RCC 7860 (cell line): Measurements from ENCODE around the gene TH.
"Not testable (repeated sequence)": the region's sequence is repeated elsewhere in the genome, so short reads cannot be mapped to it uniquely, and the experiment has no call there.

Source experiments
- DNase-seq: peaks from one replicate; pipeline ENCODE4 v3.0.0-alpha.2; 2015; ENCODE audit warnings: low spot score
- FAIRE-seq: peaks from 2 replicates; lab custom pipeline; 2012; peaks lifted over from hg19 to GRCh38; lab: Jason Lieb, UNC

TH gene

DNA sequence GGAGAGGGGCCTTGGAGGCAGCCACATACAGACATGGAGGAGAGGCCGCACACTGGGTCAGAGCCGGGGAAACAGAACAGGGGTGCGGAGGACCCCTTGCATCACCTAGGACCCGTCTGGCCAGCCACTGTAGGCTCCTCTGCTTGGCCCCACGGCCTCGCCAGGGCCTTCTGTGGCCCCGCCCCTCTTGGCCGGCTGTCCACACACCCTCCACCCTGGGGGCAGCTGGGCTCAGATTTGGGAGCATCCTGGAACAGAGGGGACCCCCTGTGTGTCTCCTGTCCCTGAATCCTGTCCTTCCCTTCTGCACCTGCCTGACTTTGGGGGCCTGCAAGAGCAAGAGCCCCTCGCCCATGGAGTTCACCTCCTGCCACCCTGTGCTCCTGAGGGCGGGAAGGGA, 7.9 kb upstream of the TH start:
- FAIRE-seq, result no peak
- DNase-seq, result no peak

DNA sequence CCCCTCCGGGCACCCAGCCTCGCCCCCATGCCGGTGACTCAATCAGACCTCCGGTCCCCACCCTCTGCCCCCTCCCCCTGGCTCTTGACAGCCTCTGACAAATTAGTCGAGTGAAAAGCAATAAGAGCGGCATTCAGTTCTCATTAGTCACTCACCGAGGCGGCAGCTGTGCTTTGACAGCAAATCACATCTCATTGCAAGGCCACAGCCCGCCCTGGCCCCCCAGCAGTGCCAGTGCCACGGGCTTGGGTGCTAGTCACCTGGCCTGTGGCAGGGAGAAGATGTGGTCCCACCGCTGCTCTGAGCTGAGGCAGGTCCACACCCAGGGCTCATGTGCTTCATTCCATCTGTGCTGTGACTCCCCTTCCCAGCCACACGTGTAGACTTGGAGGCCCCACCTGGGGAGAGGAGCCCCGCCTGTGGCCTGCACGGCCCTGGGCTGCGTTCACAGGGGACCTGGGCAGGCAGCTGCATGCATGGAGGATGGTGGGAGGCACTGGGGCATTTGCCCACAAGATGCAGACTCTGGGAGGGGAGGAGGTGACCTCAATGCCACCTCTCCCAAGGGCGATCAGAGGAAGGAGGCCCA, 7.4 kb upstream of the TH start:
- FAIRE-seq (peak; percentile 68), DNase-seq (peak; percentile 81)

DNA sequence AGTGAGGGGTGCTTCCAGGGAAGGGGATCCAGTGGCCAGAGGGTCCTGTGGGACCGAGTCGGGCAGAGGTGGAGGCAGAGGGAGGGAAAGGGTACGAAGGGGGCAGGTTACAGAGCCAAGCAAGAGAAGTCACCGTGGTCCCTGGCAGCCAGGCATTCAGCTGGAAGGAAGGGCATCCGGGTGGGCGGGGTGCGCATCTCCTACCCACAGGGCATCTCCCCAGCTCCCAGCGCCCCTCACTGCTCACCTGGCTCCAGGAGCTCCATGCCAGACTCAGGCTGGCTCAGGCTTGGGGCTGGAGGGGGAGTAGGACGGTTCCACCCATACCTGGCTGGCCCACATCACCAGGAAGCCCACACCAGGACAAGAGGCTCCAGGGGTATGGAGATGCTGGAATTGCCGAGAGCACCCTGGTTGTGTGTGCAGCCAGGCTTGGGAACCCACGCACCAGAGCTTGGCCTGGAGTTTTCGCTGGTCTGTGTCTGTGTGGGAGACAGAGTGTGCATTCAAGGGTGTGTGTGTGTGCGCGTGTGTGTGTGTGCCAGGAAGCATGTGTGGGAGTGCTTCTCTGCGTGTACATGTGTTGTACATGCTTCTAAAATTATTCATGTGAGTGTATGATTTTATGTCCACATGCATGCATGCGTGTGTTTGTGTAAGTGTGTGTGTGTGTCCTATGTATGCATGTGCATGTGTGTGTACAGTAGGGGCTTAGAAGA, 6.6 kb upstream of the TH start:
- FAIRE-seq, DNase-seq: not testable (repeated sequence)

DNA sequence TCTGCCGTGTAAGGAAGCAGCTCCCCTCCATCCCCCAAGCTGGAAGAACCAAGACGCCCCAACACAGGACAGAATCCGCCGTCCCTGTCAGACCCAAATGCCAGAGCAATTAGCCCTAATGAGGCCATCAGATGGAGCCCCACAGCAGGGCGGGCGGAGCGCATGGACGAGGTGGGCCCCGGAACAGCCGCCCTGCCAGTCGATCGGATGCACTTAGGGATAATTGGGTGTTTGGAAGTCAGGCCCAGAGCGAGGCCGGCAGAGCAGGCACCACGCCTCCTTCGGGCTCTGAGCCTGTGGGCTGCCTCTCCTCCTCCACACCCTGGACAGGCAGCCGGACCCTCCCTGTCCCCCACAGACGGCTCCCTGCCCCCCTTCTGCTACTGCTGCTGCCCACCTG, 5.5 kb upstream of the TH start:
- DNase-seq (no peak), FAIRE-seq (no peak)

DNA sequence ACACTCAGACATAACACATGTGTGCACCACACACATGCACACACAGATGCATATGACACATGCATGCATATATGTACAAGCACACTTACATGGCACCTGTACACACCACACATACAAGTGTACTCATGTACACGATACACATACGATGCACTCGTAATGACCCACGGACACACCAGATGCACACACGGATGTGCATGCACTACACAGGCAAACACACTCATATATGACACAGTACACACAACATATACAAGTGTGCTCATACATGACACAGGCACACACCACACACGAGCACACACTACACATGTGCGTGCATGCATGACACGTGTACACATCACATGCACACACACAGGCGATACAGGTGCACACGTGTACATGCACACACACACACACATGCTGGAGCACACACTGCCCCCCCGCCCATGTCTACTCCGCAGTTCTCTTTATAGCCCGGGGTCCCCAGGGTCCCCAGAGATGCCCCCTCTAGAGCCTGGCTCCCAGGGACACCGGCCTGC, 4.8 kb upstream of the TH start:
- DNase-seq (no peak), FAIRE-seq (no peak)

DNA sequence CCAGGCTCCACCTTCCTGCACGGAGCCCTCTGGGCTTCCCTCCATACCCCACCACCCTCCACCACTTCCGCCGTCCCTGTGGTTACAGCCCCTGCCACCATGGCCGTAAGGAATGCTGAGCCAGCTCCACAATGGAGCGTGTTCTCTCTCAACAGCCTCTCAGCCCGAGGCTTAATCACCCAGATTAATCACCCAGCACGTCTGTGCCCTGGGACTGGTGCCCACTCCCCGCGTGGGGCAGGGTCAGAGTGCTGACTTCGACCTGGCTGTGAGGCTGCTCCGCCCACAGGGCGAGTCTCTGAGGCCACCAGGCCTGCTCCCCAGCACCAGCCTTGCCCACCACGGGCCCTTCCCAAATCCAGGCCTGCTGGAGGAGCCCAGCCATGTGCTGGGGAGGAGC, 4.0 kb upstream of the TH start:
- peak; percentile 78 for DNase-seq
- FAIRE-seq, result peak; percentile 82

DNA sequence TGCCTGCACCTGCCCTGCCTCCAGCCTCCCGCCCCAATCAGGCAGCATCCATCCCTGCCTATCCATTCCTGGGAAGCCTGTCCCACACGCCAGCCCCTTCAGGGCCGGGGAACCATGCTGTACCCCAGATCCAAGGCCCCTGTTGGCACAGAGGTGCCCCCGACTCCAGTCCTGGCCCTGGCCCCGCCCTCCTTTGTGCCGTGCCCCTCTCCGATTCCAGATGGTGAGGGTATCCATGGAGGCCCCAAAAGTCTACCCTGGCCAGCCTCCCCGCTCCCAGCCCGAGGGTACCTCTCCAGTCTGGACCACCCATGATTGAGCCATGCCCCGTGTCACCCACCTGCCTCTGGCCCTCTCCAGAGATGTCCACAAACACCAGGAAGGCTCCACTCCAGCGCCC, 2.7 kb upstream of the TH start:
- no peak for DNase-seq
- FAIRE-seq, result no peak

DNA sequence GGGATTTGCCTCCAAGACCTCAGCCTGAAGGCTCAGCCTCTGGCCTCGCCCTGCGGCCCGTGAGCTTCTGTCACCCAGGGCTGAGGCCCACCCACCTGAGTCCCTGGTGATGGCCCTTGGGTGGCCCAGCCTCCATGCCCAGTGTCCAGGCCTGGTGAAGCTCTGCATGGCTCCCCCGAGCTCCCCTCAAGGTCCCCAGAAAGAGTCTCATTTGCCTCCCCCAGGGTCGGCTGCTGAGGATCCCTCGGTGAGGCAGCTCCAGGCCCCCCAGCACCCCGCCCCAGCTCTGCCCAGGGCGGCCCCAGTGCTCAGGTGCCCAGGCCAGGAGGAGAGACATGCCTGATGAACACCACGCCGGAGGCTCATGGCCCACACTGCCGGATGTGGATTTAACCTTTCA, 2.1 kb upstream of the TH start:
- FAIRE-seq, result no peak

DNA sequence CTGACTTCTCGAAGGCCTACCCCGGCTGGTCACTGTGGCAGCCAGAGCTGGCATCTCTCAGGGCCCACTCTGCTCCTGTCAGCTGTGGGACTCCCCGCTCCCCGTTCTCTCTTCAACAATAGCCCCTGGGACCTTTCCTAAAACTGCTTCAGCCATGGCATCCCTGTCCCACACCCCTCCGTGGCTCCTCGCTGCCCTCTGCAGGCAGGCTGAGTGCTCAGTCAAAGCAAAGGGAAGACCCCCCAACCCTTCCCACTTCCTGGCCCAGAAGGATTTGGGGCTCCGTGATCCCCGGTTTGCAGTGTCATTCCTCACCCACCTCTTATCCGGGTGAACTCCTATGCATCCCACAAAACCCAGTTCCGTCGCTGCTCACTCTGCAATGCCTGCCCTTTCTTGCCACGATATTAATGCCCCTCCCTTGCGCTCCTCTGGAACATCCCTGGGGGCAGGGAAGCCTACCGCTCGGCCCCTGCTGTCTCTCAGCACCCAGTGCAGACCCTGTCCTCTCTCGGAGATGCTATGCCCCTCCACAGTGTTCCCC, 1.6 kb upstream of the TH start:
- no peak for DNase-seq
- FAIRE-seq, result no peak

More for the DNA sequence above, 2.1 kb upstream of the TH start:
- no peak for DNase-seq

DNA sequence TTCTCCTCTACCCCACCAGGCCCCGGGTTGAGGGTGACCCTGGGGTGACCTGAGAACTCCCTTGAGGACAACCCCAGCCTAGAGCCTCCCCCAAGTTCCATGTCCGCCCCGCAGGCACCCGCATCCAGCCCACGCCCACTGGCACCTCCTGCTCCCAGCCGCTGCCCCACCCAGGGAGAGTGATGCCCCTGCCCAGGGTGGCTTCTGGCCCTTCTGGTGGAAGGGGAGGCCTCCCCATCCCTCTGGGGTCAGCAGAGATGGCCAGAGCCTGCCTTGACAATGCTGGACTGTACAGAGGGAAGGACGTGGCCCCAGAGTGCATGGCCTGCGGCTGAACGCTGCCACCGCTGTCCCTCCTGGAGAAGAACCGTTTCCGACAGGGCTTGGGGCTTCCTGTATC, 1.1 kb upstream of the TH start:
- no peak for FAIRE-seq

DNA sequence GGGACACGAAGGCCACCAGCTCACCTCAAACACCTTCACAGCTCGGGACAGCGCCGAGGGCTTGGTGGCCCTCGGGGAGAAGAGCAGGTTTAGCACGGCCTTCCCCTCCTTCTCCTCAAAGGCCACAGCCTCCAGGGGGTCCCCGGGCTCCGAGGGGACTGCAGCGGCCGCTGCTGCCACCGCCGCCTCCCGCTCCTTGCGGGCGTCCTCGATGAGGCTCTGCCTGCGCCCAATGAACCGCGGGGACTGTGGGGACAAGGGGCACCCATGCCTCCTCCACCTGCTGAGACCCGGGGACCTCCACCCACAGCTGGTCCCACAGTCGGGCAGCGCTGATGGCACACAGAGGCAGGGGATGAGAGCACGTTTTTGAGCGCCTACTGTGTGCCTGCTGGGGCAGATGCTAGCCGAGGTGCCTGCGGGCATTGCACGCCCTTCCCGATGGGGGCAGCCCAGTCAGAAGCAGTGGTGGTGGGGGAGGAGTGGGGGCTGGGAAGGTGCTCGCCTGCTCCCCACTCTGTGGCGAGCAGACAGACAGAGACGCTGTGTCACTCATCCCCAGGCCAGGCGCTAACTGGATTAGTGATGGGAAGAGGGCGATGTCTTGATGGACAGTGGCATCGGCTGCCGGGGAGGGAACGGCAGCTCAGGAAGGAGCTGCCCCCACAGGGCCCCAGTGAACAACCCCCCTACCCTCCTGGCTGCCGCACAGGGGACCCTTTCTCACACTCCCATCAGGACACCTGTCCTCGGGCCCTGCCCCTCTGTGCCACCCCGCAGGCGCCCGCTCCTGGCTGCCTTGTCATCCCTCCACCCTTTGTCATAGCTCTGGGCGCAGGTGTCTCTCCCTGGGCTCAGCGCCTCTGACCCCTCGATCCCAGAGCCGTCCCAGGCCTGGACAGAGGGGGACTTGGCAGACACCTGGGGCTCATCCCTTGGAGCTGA, 1.7 kb downstream of the TH start:
- no peak for DNase-seq
- no peak for FAIRE-seq

More for the DNA sequence above, 1.1 kb upstream of the TH start:
- no peak for DNase-seq

DNA sequence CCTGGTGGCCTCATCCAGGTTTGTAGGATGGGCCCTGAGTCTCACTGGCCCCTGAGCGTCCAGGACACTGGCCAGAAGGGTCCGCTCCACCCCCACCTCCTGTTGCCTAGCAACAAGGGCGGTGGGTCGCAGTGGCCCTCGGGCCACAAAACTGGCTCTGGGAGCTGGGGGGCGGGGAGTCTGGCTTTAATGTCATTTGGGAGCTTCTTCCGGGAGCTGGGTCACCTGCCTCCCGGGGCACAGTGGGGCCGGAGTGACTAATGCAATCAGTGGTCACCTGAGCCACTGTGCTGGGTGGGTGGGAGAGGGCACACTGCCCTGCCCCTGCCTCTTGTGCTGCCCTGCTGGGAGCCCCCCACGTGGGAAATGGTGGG, 2.6 kb downstream of the TH start:
- DNase-seq, result no peak
- FAIRE-seq, result no peak

DNA sequence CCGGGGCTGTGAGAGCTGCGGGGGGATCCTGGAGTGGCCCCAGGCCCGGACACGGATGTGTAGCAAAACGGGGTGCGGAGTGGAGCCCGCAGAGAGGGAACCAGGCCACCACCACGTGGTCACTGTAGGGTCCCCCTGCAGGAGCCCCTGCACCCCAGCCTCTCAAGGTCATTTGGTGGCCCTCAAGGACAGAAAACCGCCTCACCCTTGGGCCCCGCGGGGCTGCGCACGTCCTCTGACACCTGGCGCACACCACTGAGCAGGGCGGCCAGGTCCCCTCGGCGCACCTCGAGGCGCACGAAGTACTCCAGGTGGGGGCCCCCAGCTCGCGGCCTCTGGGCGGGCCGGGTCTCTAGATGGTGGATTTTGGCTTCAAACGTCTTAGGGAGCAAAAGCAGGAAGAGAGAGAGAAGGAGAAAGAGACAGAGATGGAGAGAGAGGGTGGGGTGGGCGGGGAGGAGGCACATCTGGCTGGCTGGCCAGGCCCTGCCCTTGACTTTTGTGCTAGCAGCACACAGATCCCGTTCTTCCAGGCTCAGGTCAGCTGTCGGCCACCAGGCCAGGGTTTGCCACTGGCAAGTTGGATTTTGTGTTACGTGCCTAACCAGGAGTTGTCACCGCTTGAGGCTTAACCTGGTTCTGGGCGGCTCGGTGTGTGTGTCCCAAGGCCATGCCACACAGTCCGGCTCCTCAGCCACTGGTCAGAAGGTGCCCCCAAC, 3.2 kb downstream of the TH start:
- FAIRE-seq (no peak), DNase-seq (no peak)

DNA sequence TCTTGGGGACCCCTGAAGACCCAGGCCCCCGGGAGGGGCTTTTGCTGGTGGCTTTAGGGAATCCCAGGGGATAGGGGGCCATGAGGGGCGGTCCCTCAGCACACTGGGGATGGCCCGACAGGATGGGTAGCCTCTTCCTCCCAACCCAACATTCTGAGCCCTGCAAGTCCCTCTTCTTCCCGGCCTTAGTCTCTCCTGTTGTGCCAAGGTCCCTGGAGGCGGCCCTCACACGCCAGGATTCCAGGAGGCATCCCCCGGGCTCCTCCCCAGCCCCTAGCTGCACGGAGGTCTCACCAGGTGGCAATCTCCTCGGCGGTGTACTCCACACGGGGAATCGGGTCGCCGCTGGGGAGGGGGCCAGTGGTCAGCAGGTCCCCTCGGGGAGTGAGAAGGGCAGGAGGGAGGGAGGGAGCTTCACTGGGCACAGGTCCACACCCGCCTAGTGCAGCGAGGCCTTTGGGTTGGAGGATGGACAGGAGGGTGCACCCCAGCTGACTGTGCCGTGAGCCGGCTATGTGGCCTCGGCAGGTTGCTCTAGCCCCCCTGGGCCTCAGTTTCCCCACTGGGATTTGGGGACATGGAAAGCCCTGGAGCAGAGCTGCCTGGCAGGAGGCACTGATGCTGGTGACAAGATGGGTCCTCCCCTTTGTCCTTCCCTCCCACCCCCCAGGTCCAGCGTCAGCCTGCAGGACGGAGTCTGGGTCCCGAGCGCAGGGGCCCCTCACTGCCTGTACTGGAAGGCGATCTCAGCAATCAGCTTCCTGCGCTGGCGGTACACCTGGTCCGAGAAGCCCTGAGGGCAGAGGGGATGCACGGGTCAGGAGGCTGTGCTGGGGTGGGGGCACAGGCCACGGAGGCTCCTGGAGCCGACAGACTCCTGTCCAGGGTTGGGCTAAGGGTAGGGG, 4.2 kb downstream of the TH start:
- FAIRE-seq, result no peak
- DNase-seq, result no peak

DNA sequence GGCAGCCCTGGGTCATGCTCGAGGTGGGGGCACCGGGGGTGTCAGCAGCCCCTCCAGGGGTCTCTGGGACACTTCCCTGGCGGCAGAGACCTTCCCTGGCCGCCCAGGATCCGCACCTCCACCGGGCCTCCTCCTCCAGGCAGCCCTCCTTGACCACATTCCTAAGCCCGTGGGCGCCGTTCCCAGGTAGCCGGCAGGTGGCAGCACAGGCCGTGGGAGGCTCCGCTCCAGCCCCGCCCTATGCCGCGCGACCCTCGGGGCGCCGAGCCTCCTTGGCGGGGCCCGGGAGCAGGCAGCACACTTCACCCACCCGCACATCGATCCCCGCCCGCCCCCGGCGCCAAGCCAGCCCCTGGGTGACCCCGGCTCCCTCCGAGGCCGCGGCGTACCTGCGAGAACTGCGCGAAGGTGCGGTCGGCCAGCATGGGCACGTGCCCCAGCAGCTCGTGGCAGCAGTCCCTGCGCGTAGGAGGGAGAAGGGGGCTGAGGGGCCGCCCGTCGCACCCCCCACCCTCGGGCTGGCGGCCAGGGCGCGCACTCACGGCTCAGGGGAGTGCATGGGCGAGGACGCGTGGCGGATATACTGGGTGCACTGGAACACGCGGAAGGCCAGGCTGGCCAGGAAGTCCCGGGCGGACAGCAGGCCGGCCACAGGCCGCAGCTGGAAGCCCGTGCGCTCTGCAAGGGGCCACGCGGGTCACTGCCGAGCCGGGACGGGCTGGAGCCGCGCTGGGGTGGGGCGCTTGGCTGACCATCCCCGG, 5.3 kb downstream of the TH start:
- FAIRE-seq (no peak), DNase-seq (no peak)

DNA sequence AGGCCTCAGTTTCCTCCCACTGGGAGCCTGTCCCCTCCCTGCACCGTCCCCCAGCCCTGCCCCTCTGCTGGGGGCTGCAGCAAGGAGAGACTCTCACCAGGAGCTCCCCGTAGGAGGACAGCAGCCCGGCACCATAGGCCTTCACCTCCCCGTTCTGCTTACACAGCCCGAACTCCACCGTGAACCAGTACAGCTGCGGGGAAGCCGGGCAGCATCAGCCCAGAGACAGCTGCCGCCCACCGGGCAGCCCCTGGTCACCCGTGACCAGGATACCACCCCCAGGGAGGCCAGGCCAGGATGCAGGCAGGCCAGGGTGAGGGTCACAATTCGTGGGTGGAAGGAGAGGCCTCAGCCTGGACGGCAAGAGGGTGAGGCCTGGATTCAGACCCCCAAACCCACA, 6.0 kb downstream of the TH start:
- FAIRE-seq (no peak), DNase-seq (no peak)

DNA sequence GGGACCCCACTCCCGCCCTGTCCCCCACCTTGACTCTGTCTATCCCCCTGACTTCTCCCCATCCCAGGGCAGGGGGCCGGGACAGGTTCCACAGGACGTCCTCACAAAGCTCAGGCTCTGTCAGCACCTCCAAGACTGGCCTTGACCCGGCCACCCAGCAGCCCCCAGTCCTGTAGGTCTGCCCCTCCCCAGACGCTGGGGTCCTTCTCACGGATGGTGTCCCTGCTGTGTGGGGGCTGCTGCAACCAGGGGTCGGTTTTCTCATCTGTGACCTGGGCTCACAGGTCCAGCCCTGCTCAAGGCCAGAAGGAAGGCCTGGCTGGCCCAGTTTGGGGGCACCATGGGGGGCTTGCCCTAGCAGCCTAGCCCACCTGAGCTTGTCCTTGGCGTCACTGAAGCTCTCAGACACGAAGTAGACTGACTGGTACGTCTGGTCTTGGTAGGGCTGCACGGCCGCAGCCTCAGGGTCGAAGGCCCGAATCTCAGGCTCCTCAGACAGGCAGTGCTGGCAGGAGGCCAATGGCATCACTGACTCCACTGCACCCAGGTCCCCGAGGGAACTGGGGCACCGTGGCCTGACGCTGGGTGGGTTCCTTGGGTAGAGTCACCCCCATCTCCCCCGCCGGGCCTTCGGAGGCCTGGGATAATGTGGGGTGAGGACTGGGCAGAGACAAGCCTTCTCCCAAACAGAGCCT, 6.6 kb downstream of the TH start:
- DNase-seq (no peak), FAIRE-seq (no peak)

DNA sequence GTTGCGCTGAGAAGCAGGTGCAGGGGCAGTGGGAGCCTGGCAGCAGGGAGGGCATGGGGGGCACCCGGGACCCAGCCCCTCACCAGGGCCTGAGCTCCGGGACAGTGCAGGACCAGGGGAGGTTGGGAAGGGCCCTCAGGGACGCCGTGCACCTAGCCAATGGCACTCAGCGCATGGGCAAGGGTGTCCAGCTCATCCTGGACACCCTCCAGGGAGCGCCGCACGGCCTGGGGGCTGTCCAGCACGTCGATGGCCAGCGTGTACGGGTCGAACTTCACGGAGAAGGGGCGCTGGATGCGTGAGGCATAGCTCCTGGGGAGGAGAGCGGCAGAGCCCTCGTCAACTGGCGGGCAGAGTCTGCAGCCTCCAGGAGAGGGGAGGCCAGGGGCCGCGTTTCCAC, 7.5 kb downstream of the TH start:
- DNase-seq (no peak), FAIRE-seq (no peak)
